Measurements from ENCODE around the gene AQP2.

GRCh38 chr12:49950273-49951251 lies at the start of gene AQP2:
- no peak for TF ChIP-seq EP300 (IDR thresholded peaks at IDR 0.05)
- TF ChIP-seq, protein P1, sequence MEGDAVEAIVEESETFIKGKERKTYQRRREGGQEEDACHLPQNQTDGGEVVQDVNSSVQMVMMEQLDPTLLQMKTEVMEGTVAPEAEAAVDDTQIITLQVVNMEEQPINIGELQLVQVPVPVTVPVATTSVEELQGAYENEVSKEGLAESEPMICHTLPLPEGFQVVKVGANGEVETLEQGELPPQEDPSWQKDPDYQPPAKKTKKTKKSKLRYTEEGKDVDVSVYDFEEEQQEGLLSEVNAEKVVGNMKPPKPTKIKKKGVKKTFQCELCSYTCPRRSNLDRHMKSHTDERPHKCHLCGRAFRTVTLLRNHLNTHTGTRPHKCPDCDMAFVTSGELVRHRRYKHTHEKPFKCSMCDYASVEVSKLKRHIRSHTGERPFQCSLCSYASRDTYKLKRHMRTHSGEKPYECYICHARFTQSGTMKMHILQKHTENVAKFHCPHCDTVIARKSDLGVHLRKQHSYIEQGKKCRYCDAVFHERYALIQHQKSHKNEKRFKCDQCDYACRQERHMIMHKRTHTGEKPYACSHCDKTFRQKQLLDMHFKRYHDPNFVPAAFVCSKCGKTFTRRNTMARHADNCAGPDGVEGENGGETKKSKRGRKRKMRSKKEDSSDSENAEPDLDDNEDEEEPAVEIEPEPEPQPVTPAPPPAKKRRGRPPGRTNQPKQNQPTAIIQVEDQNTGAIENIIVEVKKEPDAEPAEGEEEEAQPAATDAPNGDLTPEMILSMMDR (IDR thresholded peaks at IDR 0.05) = no peak
- no peak for TF ChIP-seq POLR2A (IDR thresholded peaks at IDR 0.05)
- TF ChIP-seq POLR2AphosphoS5 (IDR thresholded peaks at IDR 0.05) = no peak

Data from gastroesophageal sphincter (tissue), 3 donors.